Stimulated activated CD8-positive, alpha-beta memory T cell treated with anti-CD3 and anti-CD28 coated beads, Interleukin-15, amount 100 ng/mL, for 24 hours (primary cell): Measurements from ENCODE around the gene NRSN2.

ENCODE experiments used
- DNase-seq: peaks from one replicate; pipeline ENCODE4 v3.0.0-alpha.2; 2020; ENCODE audit warnings: low read depth

NRSN2 gene

DNA sequence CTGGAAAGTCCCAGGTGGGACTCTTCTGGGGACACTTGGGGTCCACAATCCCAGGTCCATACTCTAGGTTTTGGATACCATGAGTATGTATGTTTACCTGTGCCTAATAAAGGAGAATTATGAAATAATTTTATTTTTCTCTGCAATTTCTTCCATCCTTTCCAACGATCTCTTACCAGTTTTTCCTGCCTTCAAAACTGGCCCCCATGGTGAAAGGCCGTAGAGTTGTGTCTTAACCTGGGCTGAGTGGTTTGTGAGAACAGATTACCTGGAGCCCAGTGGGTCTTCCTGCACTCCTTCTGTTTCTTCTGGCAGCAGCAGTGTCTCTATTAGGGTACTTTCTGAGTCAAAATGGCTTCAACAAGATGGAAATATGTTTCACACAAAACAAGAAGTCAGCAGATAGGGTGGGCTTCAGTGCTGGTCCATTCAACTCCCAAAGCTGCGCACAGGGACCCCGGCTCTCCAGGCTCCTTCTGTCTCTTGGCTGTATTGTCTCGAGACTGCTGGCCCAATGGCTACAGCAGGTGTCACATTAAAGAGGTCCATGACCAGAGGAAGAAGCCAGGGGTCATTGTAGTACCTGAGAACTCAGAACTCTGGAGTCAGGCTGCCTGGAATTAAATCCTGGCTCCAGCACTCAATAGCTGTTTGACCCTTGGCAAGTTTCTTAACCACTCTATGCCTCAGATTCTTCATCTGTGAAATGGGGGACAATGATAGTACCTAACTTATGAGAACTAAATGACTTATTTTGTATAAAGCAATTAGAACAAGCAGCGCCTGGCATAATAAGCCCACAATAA, 50.7 kb downstream of the NRSN2 start:
- DNase-seq: no peak

DNA sequence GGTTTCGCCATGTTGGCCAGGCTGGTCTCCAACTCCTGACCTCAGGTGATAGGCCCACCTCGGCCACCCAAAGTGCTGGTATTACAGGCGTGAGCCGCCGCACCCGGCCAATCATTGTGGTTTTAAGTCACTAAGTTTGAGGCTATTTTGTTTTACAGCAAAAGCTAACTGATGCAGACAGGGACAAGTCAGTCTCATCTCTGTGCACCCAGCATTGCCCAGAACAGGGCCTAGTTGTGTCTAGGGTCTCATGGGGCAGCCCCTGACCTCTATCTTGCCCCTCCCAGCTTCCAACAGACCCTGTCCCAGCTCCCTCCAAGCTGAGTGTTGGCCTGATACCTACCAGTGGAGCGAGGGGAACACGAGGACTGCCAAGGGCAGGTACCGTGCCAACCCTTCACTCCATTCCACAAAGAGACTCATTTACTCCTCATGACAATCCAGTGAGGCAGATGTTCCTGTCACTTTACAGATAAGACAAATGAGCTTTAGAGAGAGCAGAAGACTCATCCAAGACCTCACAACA, 52.3 kb downstream of the NRSN2 start:
- no peak for DNase-seq

GRCh38 chr20:400128-400453, 53.2 kb downstream of the NRSN2 start:
- no peak for DNase-seq

- DNase-seq: no peak
Observed at GRCh38 chr20:400454-401275, 53.8 kb downstream of the NRSN2 start.

DNA sequence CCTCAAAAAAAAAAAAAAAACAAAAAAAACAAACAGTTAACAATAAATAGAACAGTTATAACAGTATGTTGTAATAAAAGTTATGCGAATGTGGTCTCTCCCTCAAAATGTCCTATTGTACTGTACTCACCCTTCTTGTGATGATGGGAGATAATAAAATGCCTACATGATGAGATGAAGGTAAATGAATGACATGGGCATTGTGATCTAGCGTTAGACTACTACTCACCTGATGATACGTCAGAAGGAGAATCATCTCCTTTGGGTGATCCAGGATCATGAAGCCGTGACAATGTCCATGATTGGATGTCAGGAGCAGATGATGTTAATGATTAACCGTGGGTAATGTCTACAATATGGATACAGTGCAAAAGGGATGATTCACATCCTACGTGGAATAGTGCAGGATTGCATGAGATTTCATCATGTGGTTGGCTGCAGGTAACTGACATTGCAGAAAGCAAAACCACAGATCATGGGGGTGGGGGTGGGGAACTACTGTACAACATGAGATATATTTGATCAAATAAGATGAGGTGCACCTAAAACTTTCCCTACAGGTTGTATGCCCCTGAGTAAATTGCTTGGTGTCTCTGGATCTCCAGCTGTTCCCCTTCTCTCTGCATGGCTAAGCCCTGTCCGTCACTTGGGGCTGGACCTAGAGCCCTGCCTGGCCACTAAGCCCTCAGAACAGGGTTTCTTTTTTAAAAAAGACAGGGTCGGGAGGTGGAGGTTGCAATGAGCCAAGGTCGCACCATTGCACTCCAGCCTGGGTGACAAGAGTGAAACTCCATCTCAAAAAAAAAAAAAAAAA, 55.0 kb downstream of the NRSN2 start:
- DNase-seq: no peak

- no peak for DNase-seq
Observed at GRCh38 chr20:402496-402885, 55.6 kb downstream of the NRSN2 start.

- no peak for DNase-seq
Observed at GRCh38 chr20:402898-403581, 56.1 kb downstream of the NRSN2 start.

- no peak for DNase-seq
Observed at GRCh38 chr20:403582-403957, 56.7 kb downstream of the NRSN2 start.

GRCh38 chr20:404088-404487, 57.2 kb downstream of the NRSN2 start:
- DNase-seq: no peak
